Testis (tissue), 3 donors: ENCODE measurements around the gene GALNT7. TPM values are rescaled to one million over a fixed set of nuclear protein-coding genes. Genes with fewer than 3 reads are reported as not detected.
"Not testable (repeated sequence)": the region's sequence is repeated elsewhere in the genome, so short reads cannot be mapped to it uniquely, and the experiment has no call there.

Source experiments
- DNase-seq: peaks from one replicate; pipeline ENCODE4 v3.0.0-alpha.2; 2019
- H3K27ac ChIP-seq, 2 donors: fragments of 200-600 bp; sonication (generic); one replicate each; pipeline ENCODE4 v1.5.1; 2019
- H3K27me3 ChIP-seq: fragments of 200-600 bp; sonication (generic); one replicate; pipeline ENCODE4 v1.5.1; 2019
- H3K36me3 ChIP-seq: fragments of 200-600 bp; sonication (generic); one replicate; pipeline ENCODE4 v1.5.1; 2017; ENCODE audit warnings: low read depth; ENCODE audit errors: missing control alignments
- H3K4me1 ChIP-seq: fragments of 200-600 bp; sonication (generic); one replicate; pipeline ENCODE4 v1.5.1; 2019
- H3K4me3 ChIP-seq, 2 donors: fragments of 200-600 bp; sonication (generic); one replicate each; pipeline ENCODE4 v1.5.1; 2017 to 2019
- H3K9me3 ChIP-seq: fragments of 200-600 bp; sonication (generic); one replicate; pipeline ENCODE4 v1.5.1; 2017
- POLR2A ChIP-seq: fragments of 450-650 bp; IDR thresholded peaks from one replicate; pipeline ENCODE4 v1.6.1; 2017; ENCODE audit warnings: antibody characterized with exemption, mild to moderate bottlenecking, moderate library complexity
- WGBS, 2 donors: methylation state at CpG; one replicate each; pipeline ENCODE4 v1.1.5; 2018; 5-methylcytosine and 5-hydroxymethylcytosine counted together
- intact Hi-C: fragments of 100-400 bp; cut with DNase I; formaldehyde crosslinking; loops from one replicate; pipeline ENCODE4 v1.15.1; 2023; ENCODE audit warnings: low total_unique reads
- polyA plus RNA-seq: library from polyadenylated mRNA; stranded (reverse); fragments of 350-450 nt; fragmentation: Illumina TruSeq; extraction: RNeasy Lipid Tissue Mini Kit (QIAGEN cat#74804); gene quantifications from one replicate; pipeline ENCODE4 v1.2.3, GENCODE V29; 2014; ENCODE audit warnings: low read depth, low replicate concordance; ENCODE audit not compliant: insufficient read depth
- total RNA-seq, 2 donors: library from RNA; depleted of rRNA; stranded (reverse); fragments of >200 nt; gene quantifications; one replicate each; pipeline ENCODE4 v1.2.3, GENCODE V29; 2016
- TF ChIP-seq, protein P1 (sequence below), 3 experiments: fragments of 450-650 bp in 2 of 3; fragments of 200-600 bp in 1 of 3; sonication (generic) in 1 of 3; IDR thresholded peaks; one replicate each; pipeline ENCODE4 v1.5.1; 2016 to 2019; ENCODE audit warnings: antibody characterized with exemption in 3 of 3, mild to moderate bottlenecking in 2 of 3, moderate library complexity in 1 of 3

The GALNT7 gene
- total and polyA plus RNA-seq, 3 donors from 2014 or later = 18.0 to 32.0 (median 28.8) TPM

DNA sequence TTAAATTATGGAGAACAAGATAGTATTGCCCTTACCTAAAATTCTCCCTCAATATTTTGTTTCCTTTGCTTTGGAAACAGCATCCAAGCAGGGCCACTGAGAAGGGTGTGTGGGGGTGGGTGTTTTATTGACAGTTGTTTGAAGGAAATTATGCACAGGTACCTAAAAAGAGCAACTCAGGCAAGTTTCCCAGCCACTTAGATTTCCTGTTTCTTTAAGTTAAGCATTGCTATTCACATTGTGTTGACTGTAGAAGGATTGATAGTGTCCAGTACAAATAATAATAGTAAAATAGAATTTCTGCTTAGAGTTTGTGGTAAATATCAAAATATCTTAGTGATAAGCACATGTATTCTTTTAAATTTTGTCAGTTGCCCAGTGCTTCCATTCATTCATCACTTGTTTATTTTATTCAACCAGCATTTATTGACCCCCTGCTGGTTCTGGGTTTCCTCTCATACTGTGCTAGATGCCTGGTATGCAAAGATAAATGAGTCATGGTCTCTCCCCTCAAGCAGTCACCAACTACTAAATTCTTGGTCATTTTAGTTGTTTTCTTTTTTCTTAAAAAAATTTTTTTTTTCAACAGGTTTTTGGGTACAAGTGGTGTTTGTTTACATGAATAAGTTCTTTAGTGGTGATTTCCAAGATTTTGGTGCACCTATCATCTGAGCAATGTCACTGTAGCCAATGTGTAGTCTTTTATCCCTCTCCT lies 50.0 kb downstream of the GALNT7 start:
- no peak for DNase-seq
- TF ChIP-seq, protein P1, sequence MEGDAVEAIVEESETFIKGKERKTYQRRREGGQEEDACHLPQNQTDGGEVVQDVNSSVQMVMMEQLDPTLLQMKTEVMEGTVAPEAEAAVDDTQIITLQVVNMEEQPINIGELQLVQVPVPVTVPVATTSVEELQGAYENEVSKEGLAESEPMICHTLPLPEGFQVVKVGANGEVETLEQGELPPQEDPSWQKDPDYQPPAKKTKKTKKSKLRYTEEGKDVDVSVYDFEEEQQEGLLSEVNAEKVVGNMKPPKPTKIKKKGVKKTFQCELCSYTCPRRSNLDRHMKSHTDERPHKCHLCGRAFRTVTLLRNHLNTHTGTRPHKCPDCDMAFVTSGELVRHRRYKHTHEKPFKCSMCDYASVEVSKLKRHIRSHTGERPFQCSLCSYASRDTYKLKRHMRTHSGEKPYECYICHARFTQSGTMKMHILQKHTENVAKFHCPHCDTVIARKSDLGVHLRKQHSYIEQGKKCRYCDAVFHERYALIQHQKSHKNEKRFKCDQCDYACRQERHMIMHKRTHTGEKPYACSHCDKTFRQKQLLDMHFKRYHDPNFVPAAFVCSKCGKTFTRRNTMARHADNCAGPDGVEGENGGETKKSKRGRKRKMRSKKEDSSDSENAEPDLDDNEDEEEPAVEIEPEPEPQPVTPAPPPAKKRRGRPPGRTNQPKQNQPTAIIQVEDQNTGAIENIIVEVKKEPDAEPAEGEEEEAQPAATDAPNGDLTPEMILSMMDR (IDR thresholded peaks at IDR 0.05) = no peak
- TF ChIP-seq POLR2A = no peak
- no peaks in the 10 kb centered on the region for H3K9me3 ChIP-seq
- no peak overlapping the region for H3K27ac ChIP-seq
- H3K36me3 ChIP-seq = no peaks in the 10 kb centered on the region
- intact Hi-C loops = no loop called here
- H3K4me3 ChIP-seq = no peak overlapping the region
- peaks cover 10% of the 10 kb centered on the region for H3K4me1 ChIP-seq
- H3K27me3 ChIP-seq = no peaks in the 10 kb centered on the region

DNA sequence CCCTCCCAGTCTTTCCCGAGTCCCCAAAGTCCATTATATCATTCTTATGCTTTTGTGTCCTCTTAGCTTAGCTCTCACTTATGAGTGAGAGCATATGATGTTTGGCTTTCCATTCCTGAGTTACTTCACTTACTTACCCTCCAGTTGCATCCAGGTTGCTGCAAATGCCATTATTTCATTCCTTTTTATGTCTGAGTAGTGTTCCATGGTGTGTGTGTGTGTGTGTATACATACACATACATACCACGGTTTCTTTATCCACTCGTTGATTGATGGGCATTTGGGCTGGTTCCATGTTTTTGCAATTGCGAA lies 50.5 kb downstream of the GALNT7 start:
- H3K4me1 ChIP-seq, H3K27me3 ChIP-seq, H3K27ac ChIP-seq, DNase-seq, H3K9me3 ChIP-seq, intact Hi-C loops, H3K36me3 ChIP-seq, H3K4me3 ChIP-seq: not testable (repeated sequence)
- 89 to 92% methylated on average over 4 of the region's 4 CpGs for WGBS, 2 donors

DNA sequence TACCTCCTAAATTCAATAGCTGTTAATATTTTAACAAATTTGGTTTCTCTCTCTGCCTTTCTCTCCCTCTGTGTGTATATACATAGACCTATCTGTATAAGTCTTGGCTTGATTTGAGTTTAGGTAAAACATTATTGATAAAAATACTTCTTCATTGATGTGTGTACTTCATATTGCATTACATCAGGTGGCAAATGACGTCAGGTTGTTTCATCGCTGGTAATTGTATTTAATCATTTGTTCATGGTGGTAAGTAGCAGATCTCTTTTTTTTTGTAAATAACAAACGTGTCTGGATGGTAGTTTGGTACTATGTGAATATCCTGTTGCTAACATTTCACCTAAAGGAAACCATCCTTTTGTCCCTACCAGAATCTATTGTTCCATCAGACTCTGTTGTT lies 55.1 kb downstream of the GALNT7 start:
- Histone ChIP-seq H3K4me3 (no peak overlapping the region), H3K9me3 (no peaks in the 10 kb centered on the region), H3K27me3 (no peaks in the 10 kb centered on the region), H3K36me3 (no peaks in the 10 kb centered on the region), H3K27ac (no peak overlapping the region), H3K4me1 (no peaks in the 10 kb centered on the region)
- 85 to 92% methylated on average over 3 of the region's 3 CpGs for WGBS, 2 donors
- TF ChIP-seq POLR2A = no peak
- TF ChIP-seq, protein P1 (IDR thresholded peaks at IDR 0.05) = no peak
- DNase-seq = no peak
- intact Hi-C loops = no loop called here

DNA sequence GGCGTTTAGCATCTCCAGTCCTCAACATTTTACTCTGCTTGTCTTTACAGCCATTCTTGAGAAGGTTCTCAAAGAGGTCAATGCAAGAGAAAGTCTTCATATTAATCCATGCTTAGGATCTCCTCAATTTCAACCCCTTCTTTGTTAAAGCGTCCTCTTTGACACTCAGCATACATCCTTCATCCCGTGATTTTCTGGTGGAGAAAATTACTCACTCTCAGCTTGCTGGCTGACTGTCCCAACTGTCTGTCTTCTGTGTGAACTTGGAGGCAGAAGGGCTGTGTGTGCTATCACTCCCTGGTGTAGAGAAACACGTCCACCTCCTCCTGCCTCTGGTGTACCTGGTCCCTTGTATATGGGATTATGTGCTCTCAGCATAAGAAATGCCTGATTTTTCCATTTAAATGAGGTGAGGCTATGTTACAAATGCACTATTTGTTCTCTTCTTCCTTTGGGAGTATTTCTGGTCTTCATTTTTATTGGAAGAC lies 57.8 kb downstream of the GALNT7 start:
- intact Hi-C loops = no loop called here
- TF ChIP-seq, protein P1 (IDR thresholded peaks at IDR 0.05) = no peak
- no peak for TF ChIP-seq POLR2A

DNA sequence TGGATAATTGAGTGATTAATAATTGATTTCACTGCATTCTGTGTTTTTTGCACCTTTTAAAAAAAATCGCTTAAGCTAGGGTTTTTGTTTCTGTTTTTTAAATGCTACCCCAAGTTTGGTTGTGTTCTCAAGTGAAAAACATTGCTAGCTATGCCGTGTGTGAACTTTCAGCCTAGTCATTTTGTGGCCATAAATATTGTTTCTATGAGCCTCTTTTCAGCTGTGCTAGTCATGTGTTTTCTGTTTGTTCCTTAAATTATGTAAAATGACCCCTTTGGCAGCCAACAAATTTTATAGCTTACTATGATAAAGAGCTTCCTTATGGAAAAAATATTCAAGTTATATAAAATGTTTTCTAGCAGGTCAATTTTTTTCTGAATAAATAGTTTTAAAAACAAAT lies 59.1 kb downstream of the GALNT7 start:
- WGBS, 2 donors = 84 to 85% methylated on average over 2 of the region's 2 CpGs
- TF ChIP-seq POLR2A = no peak
- TF ChIP-seq, protein P1 (IDR thresholded peaks at IDR 0.05) = no peak

More for the DNA sequence above, 57.8 kb downstream of the GALNT7 start:
- DNase-seq = no peak
- Histone ChIP-seq H3K27ac (no peak overlapping the region), H3K36me3 (no peaks in the 10 kb centered on the region), H3K27me3 (no peaks in the 10 kb centered on the region), H3K9me3 (no peaks in the 10 kb centered on the region), H3K4me3 (no peak overlapping the region), H3K4me1 (no peaks in the 10 kb centered on the region)
- WGBS, 2 donors = 92 to 94% methylated on average over 4 of the region's 4 CpGs

More for the DNA sequence above, 59.1 kb downstream of the GALNT7 start:
- Histone ChIP-seq H3K36me3 (no peaks in the 10 kb centered on the region), H3K9me3 (no peaks in the 10 kb centered on the region), H3K27me3 (no peaks in the 10 kb centered on the region), H3K27ac (no peak overlapping the region), H3K4me1 (no peaks in the 10 kb centered on the region), H3K4me3 (no peak overlapping the region)
- DNase-seq = no peak
- intact Hi-C loops = no loop called here
